IMR-90 (cell line): Measurements from ENCODE around the gene RAPGEF5. TPM values are rescaled to one million over a fixed set of nuclear protein-coding genes. Genes with fewer than 3 reads are reported as not detected.

Source experiments
- ATAC-seq: fragments of 200-7000 bp; cut with Tn5 transposase; 2 replicates; pipeline ENCODE4 v1.9.1; 2020; ENCODE audit warnings: low read depth, mild to moderate bottlenecking, moderate library complexity
- BruUV-seq: library from RNA; stranded (reverse); fragments of 400-500 nt; replicated peaks from 2 replicates; lab custom pipeline; 2021; lab: Mats Ljungman, UMichigan
- CTCF ChIA-PET: fragments of 300-600 bp; formaldehyde crosslinking; extraction: SDS; loops from one replicate; lab custom pipeline; 2021; ENCODE audit warnings: antibody characterized with exemption; lab: Yijun Ruan, JAX
- POLR2A ChIA-PET: fragments of 300-600 bp; sonication (Branson Sonifier 250); formaldehyde crosslinking; loops from one replicate; lab custom pipeline; 2022; ENCODE audit warnings: antibody characterized with exemption; ENCODE audit not compliant: unreplicated experiment; lab: Charles Lee
- DNase-seq: peaks from one replicate; pipeline ENCODE4 v3.0.0; 2013
- H2AFZ ChIP-seq: replicated peaks from 2 replicates; pipeline ENCODE3; 2013; ENCODE audit warnings: low read length, mild to moderate bottlenecking; ENCODE audit not compliant: poor library complexity
- H2AK5ac ChIP-seq: 2 replicates; pipeline ENCODE4 v1.6.1; 2013; ENCODE audit warnings: low read depth, low read length, inconsistent platforms
- H2AK9ac ChIP-seq: replicated peaks from 2 replicates; pipeline ENCODE3; 2013; ENCODE audit warnings: mild to moderate bottlenecking, low read depth, low read length, moderate library complexity; ENCODE audit not compliant: poor library complexity
- H2BK120ac ChIP-seq: 2 replicates; pipeline ENCODE4 v1.6.1; 2013; ENCODE audit warnings: low read depth, low read length, inconsistent platforms
- H2BK15ac ChIP-seq: 3 replicates; pipeline ENCODE4 v1.6.1; 2013; ENCODE audit warnings: low read depth, low read length, inconsistent platforms
- H2BK20ac ChIP-seq: 2 replicates; pipeline ENCODE4 v1.6.1; 2013; ENCODE audit warnings: low read depth, mild to moderate bottlenecking, inconsistent platforms, low read length, moderate library complexity
- H2BK5ac ChIP-seq: 2 replicates; pipeline ENCODE4 v1.6.1; 2013; ENCODE audit warnings: mild to moderate bottlenecking, low read depth, low read length, inconsistent platforms; ENCODE audit not compliant: poor library complexity, severe bottlenecking
- H3K14ac ChIP-seq: replicated peaks from 2 replicates; pipeline ENCODE4 v1.6.1; 2013; ENCODE audit warnings: low read depth, low read length, inconsistent platforms
- H3K18ac ChIP-seq: 2 replicates; pipeline ENCODE4 v1.6.1; 2013; ENCODE audit warnings: low read depth, low read length, control low read depth
- H3K23ac ChIP-seq: 2 replicates; pipeline ENCODE4 v1.6.1; 2013; ENCODE audit warnings: low read depth, low read length, inconsistent platforms
- H3K27ac ChIP-seq: 2 replicates; pipeline ENCODE4 v1.5.1; 2013; ENCODE audit warnings: mild to moderate bottlenecking, control low read depth, low read length; ENCODE audit not compliant: insufficient read depth
- H3K27me3 ChIP-seq: 2 replicates; pipeline ENCODE4 v1.6.1; 2013; ENCODE audit warnings: low read length; ENCODE audit not compliant: control insufficient read depth, insufficient read depth
- H3K36me3 ChIP-seq: 2 replicates; pipeline ENCODE4 v1.6.1; 2013; ENCODE audit warnings: low read length, mixed read lengths; ENCODE audit not compliant: control insufficient read depth, insufficient read depth
- H3K4ac ChIP-seq: 2 replicates; pipeline ENCODE4 v1.6.1; 2013; ENCODE audit warnings: low read depth, low read length, inconsistent platforms
- H3K4me1 ChIP-seq: 2 replicates; pipeline ENCODE4 v1.6.1; 2013; ENCODE audit warnings: low read length, mixed read lengths; ENCODE audit not compliant: control insufficient read depth, insufficient read depth
- H3K4me2 ChIP-seq: 2 replicates; pipeline ENCODE4 v1.6.1; 2013; ENCODE audit warnings: low read depth, mild to moderate bottlenecking, control low read depth, low read length, moderate library complexity
- H3K4me3 ChIP-seq: 2 replicates; pipeline ENCODE4 v1.5.1; 2013; ENCODE audit warnings: low read depth, mild to moderate bottlenecking, control low read depth, low read length, moderate library complexity; ENCODE audit not compliant: insufficient read depth
- H3K56ac ChIP-seq: 2 replicates; pipeline ENCODE4 v1.6.1; 2013; ENCODE audit warnings: low read length, inconsistent platforms; ENCODE audit not compliant: insufficient read depth; ENCODE audit errors: extremely low read depth
- H3K79me1 ChIP-seq, 2 experiments: 2 replicates each; pipeline ENCODE4 v1.6.1; 2013; ENCODE audit warnings: low read length in 2 of 2, inconsistent platforms in 1 of 2, low read depth in 1 of 2
- H3K9ac ChIP-seq: 2 replicates; pipeline ENCODE4 v1.6.1; 2013; ENCODE audit warnings: low read depth, low read length, control low read depth
- H3K9me1 ChIP-seq: 2 replicates; pipeline ENCODE4 v1.6.1; 2013; ENCODE audit warnings: low read length, inconsistent platforms; ENCODE audit not compliant: insufficient read depth
- H3K9me3 ChIP-seq: 2 replicates; pipeline ENCODE4 v1.6.1; 2013; ENCODE audit warnings: low read length; ENCODE audit not compliant: control insufficient read depth, insufficient read depth
- H4K20me1 ChIP-seq: 2 replicates; pipeline ENCODE4 v1.6.1; 2013; ENCODE audit warnings: low read length, inconsistent platforms; ENCODE audit not compliant: insufficient read depth
- H4K5ac ChIP-seq: 2 replicates; pipeline ENCODE4 v1.6.1; 2013; ENCODE audit warnings: mild to moderate bottlenecking, low read depth, low read length, control low read depth
- H4K8ac ChIP-seq, 2 experiments: 2 replicates each; pipeline ENCODE4 v1.6.1; 2013; ENCODE audit warnings: low read depth in 2 of 2, low read length in 2 of 2, control low read depth in 1 of 2, inconsistent platforms in 1 of 2
- H4K91ac ChIP-seq: 2 replicates; pipeline ENCODE4 v1.6.1; 2013; ENCODE audit warnings: low read depth, low read length, inconsistent platforms; ENCODE audit not compliant: insufficient read depth
- BHLHE40 ChIP-seq: fragments of 150-350 bp; IDR thresholded peaks from 2 replicates; pipeline ENCODE4 v1.6.1; 2016; ENCODE audit warnings: mild to moderate bottlenecking, low read depth, low read length
- CEBPB ChIP-seq: IDR thresholded peaks from 2 replicates; pipeline ENCODE4 v1.6.1; 2012; ENCODE audit warnings: low read depth, low read length, improper control_type of control experiment
- CHD1 ChIP-seq: IDR thresholded peaks from 2 replicates; pipeline ENCODE4 v1.6.1; 2012; ENCODE audit warnings: low read depth, low read length, improper control_type of control experiment
- MAFK ChIP-seq: IDR thresholded peaks from 2 replicates; pipeline ENCODE4 v1.6.1; 2012; ENCODE audit warnings: low read depth, low read length, improper control_type of control experiment
- MAZ ChIP-seq: IDR thresholded peaks from 2 replicates; pipeline ENCODE4 v1.6.1; 2012; ENCODE audit warnings: low read depth, mild to moderate bottlenecking, low read length, improper control_type of control experiment, moderate library complexity, borderline replicate concordance
- MXI1 ChIP-seq: IDR thresholded peaks from 2 replicates; pipeline ENCODE4 v1.6.1; 2012; ENCODE audit warnings: low read depth, mild to moderate bottlenecking, low read length, moderate library complexity, borderline replicate concordance
- POLR2A ChIP-seq: IDR thresholded peaks from 2 replicates; pipeline ENCODE4 v1.6.1; 2012; ENCODE audit warnings: mild to moderate bottlenecking, low read depth, low read length
- RAD21 ChIP-seq: IDR thresholded peaks from 2 replicates; pipeline ENCODE4 v1.6.1; 2012; ENCODE audit warnings: low read length, improper control_type of control experiment
- RCOR1 ChIP-seq: IDR thresholded peaks from 2 replicates; pipeline ENCODE4 v1.6.1; 2012; ENCODE audit warnings: mild to moderate bottlenecking, low read length, improper control_type of control experiment; ENCODE audit not compliant: insufficient replicate concordance
- RFX5 ChIP-seq: IDR thresholded peaks from 2 replicates; pipeline ENCODE4 v1.8.0; 2012; ENCODE audit warnings: low read depth, mild to moderate bottlenecking, low read length, moderate library complexity
- SMC3 ChIP-seq: fragments of 150-350 bp; IDR thresholded peaks from 2 replicates; pipeline ENCODE4 v1.6.1; 2016; ENCODE audit warnings: low read depth, mild to moderate bottlenecking, antibody characterized with exemption, low read length, moderate library complexity
- WGBS, 2 experiments: methylation state at CpG; one replicate each; pipeline versions ENCODE4 v1.1.5 to v1.1.7; 2013; ENCODE audit warnings: missing lambda C conversion rate in 2 of 2; ENCODE audit not compliant: insufficient read length in 1 of 2; ENCODE audit errors: extremely low coverage in 2 of 2; 5-methylcytosine and 5-hydroxymethylcytosine counted together
- dilution Hi-C: fragments of 300-500 bp; cut with HindIII; formaldehyde crosslinking; loops from one replicate; pipeline ENCODE4 v1.14.3; 2018; ENCODE audit warnings: low sequenced_read_pairs; ENCODE audit not compliant: unreplicated experiment
- in situ Hi-C: fragments of 300-500 bp; cut with MboI; formaldehyde crosslinking; loops from 3 replicates; pipeline ENCODE4 v1.14.3; 2019; ENCODE audit warnings: low sequenced_read_pairs, inconsistent platforms, mixed read lengths
- intact Hi-C: fragments of 100-400 bp; cut with micrococcal nuclease; formaldehyde crosslinking; loops from 2 replicates; pipeline ENCODE4 v1.10.0; 2022
- polyA plus RNA-seq, 3 experiments: library from polyadenylated mRNA; depleted of rRNA; stranded (reverse); fragments of >200 nt; gene quantifications; 2 replicates each; pipeline ENCODE4 v1.2.3, GENCODE V29; 2012; ENCODE audit warnings: low replicate concordance in 1 of 3
- total RNA-seq: library from RNA; depleted of rRNA; stranded (reverse); fragments of >200 nt; gene quantifications from 2 replicates; pipeline ENCODE4 v1.2.3, GENCODE V29; 2012
- TF ChIP-seq, protein P1 (sequence below): fragments of 150-350 bp; IDR thresholded peaks from 2 replicates; pipeline ENCODE4 v1.6.1; 2016; ENCODE audit warnings: low read depth, mild to moderate bottlenecking, low read length, moderate library complexity, borderline replicate concordance
- TF ChIP-seq, protein P2 (sequence below): conservative IDR thresholded peaks from 2 replicates; pipeline ENCODE4 v1.5.1; 2012; ENCODE audit warnings: mild to moderate bottlenecking, low read depth, low read length, improper control_type of control experiment
- TF ChIP-seq, protein P3 (sequence below): fragments of 150-350 bp; IDR thresholded peaks from 2 replicates; pipeline ENCODE4 v1.6.1; 2017; ENCODE audit warnings: mild to moderate bottlenecking, antibody characterized with exemption, low read length, low read depth

The RAPGEF5 gene
- total and polyA plus RNA-seq, 2 of the 4 experiments (the other 2 are of a cell fraction): 0.05 to 0.18 TPM

DNA sequence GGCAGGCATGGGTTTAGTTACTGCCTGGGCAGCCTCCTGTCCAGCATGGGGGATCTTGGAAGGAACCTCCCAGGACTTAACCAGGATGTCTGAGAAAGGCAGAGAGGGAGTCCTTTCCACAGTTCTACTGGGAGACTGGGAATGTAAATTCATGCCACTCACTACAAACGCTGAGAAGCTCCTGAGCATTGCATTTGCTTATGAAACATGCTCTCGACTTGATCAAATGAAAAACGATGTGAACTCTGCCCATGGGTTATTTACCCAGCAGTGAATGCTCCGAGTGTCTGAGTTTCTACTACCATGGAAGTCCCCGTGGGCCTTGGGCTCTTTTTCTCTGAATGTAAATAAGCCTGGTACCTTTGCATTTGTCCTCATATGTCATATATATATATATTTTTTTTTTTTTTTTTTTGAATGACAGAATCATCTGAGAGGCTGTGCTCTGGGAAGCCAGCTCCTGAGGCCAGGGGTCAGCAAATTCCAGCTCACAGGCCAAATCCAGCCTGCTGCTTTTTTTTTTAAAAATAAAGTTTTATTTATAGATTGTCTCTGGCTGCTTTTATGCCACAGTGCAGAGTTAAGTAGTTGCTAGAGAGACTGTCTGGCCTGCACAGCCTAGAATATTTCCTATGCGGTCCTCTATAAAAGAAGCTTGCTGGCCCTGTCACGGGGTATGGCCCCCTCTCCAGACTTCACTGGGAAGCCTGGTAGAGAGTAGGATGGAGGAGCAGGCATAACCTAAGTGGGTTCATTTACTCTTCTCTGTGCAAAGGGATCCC is 21.4 kb upstream of the RAPGEF5 start:
- no peaks in the 10 kb centered on the region for H3K9me1 ChIP-seq
- TF ChIP-seq, protein P1, sequence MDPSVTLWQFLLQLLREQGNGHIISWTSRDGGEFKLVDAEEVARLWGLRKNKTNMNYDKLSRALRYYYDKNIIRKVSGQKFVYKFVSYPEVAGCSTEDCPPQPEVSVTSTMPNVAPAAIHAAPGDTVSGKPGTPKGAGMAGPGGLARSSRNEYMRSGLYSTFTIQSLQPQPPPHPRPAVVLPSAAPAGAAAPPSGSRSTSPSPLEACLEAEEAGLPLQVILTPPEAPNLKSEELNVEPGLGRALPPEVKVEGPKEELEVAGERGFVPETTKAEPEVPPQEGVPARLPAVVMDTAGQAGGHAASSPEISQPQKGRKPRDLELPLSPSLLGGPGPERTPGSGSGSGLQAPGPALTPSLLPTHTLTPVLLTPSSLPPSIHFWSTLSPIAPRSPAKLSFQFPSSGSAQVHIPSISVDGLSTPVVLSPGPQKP: no peak
- TF ChIP-seq MAFK (no peak), MAZ (no peak), CHD1 (no peak), RAD21 (no peak), SMC3 (no peak), POLR2A (no peak), RCOR1 (no peak), BHLHE40 (no peak), MXI1 (no peak), CEBPB (no peak), RFX5 (no peak)
- TF ChIP-seq, protein P2, sequence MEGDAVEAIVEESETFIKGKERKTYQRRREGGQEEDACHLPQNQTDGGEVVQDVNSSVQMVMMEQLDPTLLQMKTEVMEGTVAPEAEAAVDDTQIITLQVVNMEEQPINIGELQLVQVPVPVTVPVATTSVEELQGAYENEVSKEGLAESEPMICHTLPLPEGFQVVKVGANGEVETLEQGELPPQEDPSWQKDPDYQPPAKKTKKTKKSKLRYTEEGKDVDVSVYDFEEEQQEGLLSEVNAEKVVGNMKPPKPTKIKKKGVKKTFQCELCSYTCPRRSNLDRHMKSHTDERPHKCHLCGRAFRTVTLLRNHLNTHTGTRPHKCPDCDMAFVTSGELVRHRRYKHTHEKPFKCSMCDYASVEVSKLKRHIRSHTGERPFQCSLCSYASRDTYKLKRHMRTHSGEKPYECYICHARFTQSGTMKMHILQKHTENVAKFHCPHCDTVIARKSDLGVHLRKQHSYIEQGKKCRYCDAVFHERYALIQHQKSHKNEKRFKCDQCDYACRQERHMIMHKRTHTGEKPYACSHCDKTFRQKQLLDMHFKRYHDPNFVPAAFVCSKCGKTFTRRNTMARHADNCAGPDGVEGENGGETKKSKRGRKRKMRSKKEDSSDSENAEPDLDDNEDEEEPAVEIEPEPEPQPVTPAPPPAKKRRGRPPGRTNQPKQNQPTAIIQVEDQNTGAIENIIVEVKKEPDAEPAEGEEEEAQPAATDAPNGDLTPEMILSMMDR: no peak
- TF ChIP-seq, protein P3, sequence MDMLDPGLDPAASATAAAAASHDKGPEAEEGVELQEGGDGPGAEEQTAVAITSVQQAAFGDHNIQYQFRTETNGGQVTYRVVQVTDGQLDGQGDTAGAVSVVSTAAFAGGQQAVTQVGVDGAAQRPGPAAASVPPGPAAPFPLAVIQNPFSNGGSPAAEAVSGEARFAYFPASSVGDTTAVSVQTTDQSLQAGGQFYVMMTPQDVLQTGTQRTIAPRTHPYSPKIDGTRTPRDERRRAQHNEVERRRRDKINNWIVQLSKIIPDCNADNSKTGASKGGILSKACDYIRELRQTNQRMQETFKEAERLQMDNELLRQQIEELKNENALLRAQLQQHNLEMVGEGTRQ: no peak
- H3K4me3 ChIP-seq: no peak overlapping the region
- H3K27ac ChIP-seq: no peak overlapping the region
- H3K79me1 ChIP-seq: no peaks in the 10 kb centered on the region
- no peaks in the 10 kb centered on the region for H3K9me3 ChIP-seq
- ChIA-PET CTCF (interaction anchor here (0.6 kb wide), 1 partner anchor 16 kb away, joined by 3 read pairs; no protein-coding TSS in a partner anchor), POLR2A (no interaction called here)
- ATAC-seq (no peak), DNase-seq (no peak)
- H3K36me3 ChIP-seq: no peaks in the 10 kb centered on the region
- no peaks in the 10 kb centered on the region for H4K20me1 ChIP-seq
- H3K27me3 ChIP-seq: peaks cover 6% of the 10 kb centered on the region
- no peak overlapping the region for H2BK20ac ChIP-seq
- no peak overlapping the region for H3K4ac ChIP-seq
- H4K5ac ChIP-seq: no peak overlapping the region
- H3K23ac ChIP-seq: no peak overlapping the region
- in situ Hi-C loops: no loop called here
- H3K4me1 ChIP-seq: no peaks in the 10 kb centered on the region
- H3K9ac ChIP-seq: no peak overlapping the region
- H2AFZ ChIP-seq: no peak overlapping the region
- no peak overlapping the region for H4K91ac ChIP-seq
- no peak overlapping the region for H2AK9ac ChIP-seq
- no peak overlapping the region for H3K18ac ChIP-seq
- H2BK15ac ChIP-seq: no peak overlapping the region
- BruUV-seq: no TSS peak
- intact Hi-C loops: no loop called here
- no peak overlapping the region for H4K8ac ChIP-seq
- H2AK5ac ChIP-seq: no peak overlapping the region
- WGBS, 2 experiments: no CpG with 5 or more reads among the region's 7 CpGs
- no peak overlapping the region for H2BK5ac ChIP-seq
- H3K56ac ChIP-seq: no peak overlapping the region
- no peak overlapping the region for H3K4me2 ChIP-seq
- dilution Hi-C loops: no loop called here
- no peak overlapping the region for H2BK120ac ChIP-seq
- H3K14ac ChIP-seq: no peak overlapping the region
